GM18505 (cell line): ENCODE data around the gene IQSEC2.

ENCODE experiments used
- ATAC-seq: cut with Tn5 transposase; IDR thresholded peaks from one replicate; pipeline ENCODE4 v1.9.1; 2021; ENCODE audit not compliant: unreplicated experiment
- POLR2A ChIP-seq: IDR thresholded peaks from 4 replicates; pipeline ENCODE4 v1.6.1; 2011; ENCODE audit warnings: borderline replicate concordance; ENCODE audit not compliant: insufficient read depth, insufficient read length; ENCODE audit errors: extremely low read depth

IQSEC2 gene

DNA sequence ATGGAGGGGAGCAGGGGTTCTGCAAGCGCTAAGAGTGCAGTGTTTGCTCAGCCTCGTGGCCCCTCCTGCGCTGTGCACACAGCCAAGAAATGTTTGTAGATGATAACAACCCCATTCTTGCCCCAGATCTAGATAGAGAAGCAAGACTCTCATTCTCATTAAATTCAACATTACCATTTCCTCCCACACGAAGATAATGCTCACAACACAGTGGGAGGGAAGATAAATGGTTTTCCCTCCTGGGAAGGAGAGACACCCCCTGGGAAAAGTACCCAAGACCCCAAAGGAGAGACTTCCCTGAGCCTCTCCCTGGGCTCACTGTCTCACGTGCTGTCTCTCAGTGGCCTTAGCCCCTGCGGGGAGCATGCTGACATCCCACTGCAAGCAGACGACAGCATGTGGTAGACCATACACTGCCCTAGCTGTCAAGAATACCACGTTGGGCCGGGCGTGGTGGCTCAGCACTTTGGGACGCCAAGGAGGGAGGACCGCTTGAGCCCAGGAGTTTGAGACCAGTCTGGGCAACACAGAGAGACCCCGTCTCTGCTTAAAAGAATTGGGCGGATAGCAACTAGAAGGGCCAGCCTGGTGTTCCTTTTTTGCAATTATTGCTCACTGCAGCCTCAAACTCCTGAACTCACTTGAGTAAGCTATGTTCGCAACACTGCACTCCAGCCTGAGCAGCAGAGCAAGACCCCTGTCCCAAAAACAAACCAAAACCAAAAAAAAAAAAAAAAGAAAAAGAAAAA lies 34.9 kb upstream of the IQSEC2 start:
- ATAC-seq, result no peak
- no peak for TF ChIP-seq POLR2A

DNA sequence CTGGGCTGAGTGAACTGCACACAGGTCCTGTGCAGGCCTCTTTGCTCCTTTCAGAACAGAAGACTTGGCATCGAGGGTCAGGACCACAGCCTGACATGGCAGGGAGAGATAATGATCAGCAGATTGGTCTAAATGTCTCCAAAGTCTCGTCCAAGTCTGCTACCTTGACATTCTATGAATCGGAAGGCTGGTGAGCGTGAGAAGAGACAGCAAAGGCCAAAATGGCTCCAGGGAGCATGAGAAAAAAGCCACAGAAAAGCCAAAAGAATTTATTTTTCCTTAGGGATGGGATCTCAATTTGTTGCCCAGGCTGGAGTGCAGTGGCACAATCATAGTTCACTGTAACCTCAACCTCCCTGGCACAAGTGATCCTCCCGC lies 32.3 kb upstream of the IQSEC2 start:
- no peak for ATAC-seq
- TF ChIP-seq POLR2A, result no peak

GRCh38 chrX:53312946-53313727 lies 31.8 kb upstream of the IQSEC2 start:
- ATAC-seq, result no peak
- TF ChIP-seq POLR2A, result no peak

DNA sequence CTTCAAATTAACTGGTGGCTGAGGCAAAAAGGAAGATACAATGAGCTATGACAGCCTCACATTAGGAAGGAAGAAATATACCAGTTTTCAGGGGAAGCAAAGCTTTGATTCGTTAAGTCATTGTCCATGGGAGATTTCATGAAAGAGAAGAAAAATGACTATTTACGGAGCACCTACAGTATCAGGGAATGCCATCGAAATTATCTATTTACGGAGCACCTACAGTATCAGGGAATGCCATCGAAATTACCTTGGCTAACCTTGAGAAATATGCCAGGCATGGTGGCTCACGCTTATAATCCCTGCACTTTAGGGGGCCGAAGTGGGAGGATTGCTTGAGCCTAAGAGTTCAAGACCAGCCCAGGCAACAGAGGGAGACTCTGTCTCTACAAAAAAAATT lies 28.5 kb upstream of the IQSEC2 start:
- ATAC-seq, result no peak
- no peak for TF ChIP-seq POLR2A

DNA sequence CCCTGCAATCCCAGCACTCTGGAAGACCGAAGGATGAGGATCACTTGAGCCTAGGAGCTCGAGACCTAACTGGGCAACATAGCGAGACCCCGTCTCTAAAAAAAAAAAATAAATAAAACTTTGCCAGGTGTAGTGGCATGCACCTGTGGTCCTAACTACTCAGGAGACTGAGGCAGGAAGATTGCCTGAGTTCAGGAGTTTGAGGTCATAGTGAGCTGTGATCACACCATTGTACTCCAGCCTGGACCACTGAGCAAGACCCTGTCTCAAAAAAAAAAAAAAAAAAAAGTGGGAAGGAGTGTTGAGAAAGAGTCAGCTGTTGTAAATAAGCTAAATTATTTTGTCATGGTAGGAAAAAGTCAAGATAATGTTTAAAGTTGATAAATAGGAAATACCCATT lies 27.5 kb upstream of the IQSEC2 start:
- ATAC-seq, result no peak
- no peak for TF ChIP-seq POLR2A

- ATAC-seq, result no peak
- TF ChIP-seq POLR2A, result no peak
Observed at GRCh38 chrX:53305996-53306937, 24.9 kb upstream of the IQSEC2 start.

DNA sequence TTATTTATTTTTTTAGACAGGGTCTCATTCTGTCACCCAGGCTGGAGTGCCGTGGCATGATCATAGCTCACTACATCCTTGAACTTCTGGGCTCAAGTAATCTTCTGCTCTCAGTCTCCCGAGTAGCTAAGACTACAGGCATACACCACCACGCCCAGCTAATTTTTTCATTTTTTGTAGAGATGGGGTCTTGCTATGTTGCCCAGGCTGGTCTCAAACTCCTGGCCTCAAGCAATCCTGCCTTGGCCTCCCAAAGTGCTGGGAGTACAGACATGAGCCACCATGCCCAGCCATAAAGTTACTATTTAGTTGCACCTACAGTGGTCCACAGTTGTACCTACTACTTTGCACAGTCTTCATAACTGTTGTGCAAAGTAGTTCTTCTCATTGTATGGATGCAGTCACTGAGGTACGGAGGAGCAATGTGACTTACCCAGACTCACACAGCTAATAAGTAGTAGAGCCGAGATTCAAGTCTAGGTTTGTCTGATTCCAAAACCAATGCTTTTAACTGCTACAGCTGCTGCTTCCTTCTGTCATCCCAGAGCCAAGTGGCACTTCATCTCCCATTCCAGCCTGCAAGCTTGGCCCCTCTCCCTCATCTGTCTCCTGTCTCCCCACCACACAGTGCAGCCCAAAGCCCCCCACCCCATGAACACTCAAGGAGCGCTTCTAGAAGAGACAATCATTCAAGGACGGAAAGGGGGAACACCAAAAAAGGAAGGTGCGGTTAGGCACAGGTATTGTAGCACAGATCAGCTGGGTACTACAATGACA lies 24.0 kb upstream of the IQSEC2 start:
- ATAC-seq, result no peak

GRCh38 chrX:53303195-53303594 lies 21.8 kb upstream of the IQSEC2 start:
- TF ChIP-seq POLR2A, result no peak
- no peak for ATAC-seq

More for the DNA sequence above, 24.0 kb upstream of the IQSEC2 start:
- no peak for TF ChIP-seq POLR2A

- no peak for TF ChIP-seq POLR2A
- no peak for ATAC-seq
Observed at GRCh38 chrX:53300157-53300556, 18.8 kb upstream of the IQSEC2 start.

- TF ChIP-seq POLR2A, result no peak
- no peak for ATAC-seq
Observed at GRCh38 chrX:53294024-53294648, 12.8 kb upstream of the IQSEC2 start.

- ATAC-seq, result no peak
- no peak for TF ChIP-seq POLR2A
Observed at GRCh38 chrX:53291596-53291995, 10.2 kb upstream of the IQSEC2 start.

DNA sequence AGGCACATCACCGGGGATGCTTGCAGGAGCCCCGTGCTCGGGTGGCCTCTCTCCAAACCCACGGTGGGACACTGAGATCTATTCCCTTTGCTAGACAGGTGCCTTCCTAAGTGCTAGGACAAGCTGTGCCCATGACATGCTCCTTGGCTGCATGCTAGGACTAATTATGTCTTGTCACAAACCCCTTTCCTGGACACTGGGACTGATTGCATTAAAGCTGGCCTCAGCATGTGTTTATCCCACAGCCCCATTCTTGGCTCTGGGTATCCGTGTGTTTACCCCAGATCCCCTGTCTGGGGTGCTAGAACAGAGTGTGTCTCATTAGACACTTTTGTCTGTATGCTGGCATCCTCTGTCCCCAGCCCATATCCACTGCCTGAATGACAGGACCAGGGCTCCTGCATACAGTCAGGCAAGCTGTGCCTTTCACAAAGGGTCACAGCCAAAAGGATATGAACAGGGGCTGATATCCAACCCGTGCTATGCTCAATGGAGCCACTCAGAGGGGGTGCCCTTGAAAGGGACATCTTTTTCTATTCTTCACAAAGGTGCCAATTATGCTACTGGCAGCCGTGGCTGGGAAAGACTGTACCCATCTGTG lies 9.2 kb upstream of the IQSEC2 start:
- no peak for ATAC-seq
- no peak for TF ChIP-seq POLR2A
